Measurements from ENCODE around the gene SSTR3.
A peak's percentile ranks its signal among the peaks of the same experiment; 100 is the strongest.
"Not testable (repeated sequence)": the region's sequence is repeated elsewhere in the genome, so short reads cannot be mapped to it uniquely, and the experiment has no call there.

The SSTR3 gene

DNA sequence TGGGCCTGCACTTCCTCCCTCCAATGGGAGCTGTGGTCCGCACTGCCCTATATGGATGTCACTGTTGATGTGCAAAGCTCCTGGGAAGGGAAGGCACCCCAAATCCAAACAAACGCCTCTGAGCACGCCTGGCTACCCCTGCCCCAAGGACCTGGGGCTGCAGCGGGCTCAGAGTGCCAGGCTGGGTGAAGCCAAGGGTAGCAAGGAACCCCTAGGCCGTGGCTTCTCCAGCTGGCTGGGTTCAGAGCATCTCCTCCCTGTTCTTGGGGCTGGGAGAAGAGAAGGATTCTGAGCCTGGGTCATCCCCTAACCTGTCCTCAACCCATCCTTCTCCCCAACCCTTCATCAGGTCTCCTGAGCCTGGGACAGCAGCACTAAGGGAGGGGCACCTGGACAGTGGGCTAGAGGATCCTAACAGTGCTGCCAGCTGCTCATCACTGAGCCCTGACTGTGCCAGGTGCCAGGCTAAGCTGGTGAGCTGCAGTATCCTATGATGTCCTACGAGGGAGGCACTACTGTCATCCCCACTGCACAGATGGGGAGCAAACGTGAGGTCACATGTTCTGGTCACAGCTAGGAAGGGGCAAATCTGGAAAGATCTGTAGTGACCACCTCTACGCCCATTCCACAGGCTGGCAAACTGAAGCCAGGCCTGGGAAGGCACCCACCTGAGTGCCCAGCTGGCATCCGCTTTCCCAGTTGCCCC lies 3.0 kb downstream of the SSTR3 start:
- no peak for DNase-seq

DNA sequence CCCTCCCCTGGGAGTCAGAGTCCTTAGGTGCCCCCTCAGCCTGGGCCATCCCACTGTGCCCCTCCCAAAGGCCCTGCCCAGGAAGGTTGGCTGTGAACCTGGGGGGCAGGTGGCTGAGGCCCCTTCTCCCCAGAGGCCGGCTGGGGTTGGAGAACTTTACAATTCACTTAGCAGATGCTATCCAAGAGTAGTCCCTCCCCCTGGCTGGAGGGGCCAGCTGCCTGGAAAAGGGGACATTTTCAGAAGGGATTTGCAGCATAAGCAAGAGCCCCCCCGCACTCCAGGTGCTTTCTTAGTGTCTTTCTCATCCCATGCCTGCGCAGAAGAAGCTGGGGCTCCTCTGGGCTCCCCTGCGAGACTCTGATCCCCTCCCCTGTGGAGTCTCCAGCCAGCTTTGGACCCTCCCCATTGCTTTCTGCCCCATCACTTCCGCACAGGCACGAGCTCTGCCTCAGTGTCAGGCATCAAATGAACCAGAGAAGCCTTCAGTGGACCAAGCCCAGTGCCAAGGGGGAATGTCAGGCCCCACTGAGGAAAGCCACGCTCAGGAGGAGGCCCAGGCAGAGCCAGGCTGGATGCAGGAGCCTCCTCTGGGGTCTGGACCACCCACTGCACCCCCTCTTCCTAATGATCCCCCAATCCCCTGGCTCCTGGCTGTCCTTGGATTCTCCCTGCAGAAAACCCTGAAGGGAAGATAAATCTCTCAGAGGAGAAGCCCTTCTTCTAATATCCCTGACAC lies 3.7 kb downstream of the SSTR3 start:
- no peak for DNase-seq

DNA sequence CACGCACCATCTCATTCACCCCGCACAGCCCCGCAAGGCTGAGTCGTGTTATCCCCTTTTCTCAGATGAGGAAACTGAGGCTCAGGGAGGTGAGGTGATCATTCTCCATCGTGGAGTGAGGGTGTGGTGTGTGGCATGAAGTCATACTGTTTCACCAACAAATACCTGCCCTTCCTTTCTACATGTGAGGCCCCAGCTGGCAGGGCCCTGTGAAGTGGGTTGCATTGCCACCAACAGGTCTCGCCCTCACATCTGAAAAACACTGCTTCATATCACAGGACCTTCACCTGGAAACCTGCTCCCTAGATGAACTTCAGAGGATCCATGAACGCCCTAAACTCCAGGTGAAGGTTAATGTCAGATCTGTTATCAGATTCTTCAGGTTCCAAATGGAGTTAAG lies 4.3 kb downstream of the SSTR3 start:
- no peak for DNase-seq

GRCh38 chr22:37206841-37207821 lies 5.1 kb downstream of the SSTR3 start:
- DNase-seq = no peak

- DNase-seq = no peak
These were observed 6.0 kb downstream of the SSTR3 start for GRCh38 chr22:37206118-37206840.

- no peak for DNase-seq
These were observed 7.2 kb downstream of the SSTR3 start for GRCh38 chr22:37205046-37205445.

GRCh38 chr22:37204045-37204655 lies 8.1 kb downstream of the SSTR3 start:
- DNase-seq = no peak

DNA sequence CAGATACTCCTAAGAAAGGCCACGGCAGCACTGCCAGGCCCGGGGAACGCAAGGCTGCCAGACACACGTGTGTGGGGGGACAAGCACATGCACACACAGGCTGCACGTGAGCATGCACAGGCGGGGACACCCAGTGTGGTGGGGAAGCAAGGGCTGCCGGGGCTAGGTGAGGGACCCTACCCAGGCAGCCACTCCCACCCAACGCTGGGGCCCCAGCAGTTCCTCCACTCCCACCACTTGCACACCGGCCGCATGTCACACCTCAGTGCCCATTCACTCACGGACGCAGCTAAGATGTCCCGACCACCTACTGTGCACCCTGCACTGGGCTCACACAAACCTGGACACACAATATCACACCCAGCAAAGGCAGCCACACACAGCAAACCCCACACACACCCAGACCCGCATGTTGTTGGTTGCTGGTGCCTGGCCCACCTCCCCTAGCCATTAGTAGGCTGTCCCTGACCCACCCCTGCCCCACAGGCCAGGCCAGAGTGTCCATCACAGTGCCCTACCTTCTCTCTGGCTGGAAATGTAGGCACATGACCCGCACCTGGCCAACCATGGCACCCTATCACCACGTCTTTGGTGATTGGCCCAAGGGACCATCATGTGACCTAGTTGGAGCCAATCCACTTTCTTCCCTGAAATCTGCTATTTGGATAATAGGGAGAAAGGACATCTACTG lies 8.8 kb downstream of the SSTR3 start:
- DNase-seq = no peak

GRCh38 chr22:37202716-37203115 lies 9.6 kb downstream of the SSTR3 start:
- no peak for DNase-seq

DNA sequence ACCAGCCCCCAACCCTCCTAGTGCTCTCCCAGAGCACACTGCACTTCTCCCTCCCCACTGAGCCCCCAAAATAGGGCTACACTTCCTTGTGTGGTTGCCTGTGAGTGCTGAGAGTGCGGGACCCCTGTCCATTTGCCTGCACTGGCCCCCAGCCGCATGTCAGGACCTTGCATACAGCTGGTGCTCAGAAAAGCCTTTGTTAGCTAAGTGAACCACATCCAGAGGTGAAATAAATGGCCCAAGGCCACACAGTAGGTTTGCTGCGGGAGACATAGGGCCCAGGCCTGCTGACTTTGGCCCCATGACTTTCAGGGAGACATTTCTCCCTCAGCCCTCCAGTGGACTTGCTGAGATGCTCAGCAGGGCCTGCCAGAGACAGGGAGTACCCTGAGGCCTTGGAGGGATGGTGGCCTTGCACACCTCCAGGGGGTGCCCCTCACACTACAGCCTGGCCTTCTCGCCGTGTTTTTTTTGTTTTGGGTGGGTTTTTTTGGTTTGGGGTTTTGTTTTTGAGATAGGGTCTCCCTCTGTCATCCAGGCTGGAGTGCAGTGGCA lies 10.2 kb downstream of the SSTR3 start:
- no peak for DNase-seq

GRCh38 chr22:37201443-37201820 lies 10.8 kb downstream of the SSTR3 start:
- DNase-seq = not testable (repeated sequence)

GRCh38 chr22:37199760-37200108 lies 12.5 kb downstream of the SSTR3 start:
- DNase-seq = peak; percentile 39

DNA sequence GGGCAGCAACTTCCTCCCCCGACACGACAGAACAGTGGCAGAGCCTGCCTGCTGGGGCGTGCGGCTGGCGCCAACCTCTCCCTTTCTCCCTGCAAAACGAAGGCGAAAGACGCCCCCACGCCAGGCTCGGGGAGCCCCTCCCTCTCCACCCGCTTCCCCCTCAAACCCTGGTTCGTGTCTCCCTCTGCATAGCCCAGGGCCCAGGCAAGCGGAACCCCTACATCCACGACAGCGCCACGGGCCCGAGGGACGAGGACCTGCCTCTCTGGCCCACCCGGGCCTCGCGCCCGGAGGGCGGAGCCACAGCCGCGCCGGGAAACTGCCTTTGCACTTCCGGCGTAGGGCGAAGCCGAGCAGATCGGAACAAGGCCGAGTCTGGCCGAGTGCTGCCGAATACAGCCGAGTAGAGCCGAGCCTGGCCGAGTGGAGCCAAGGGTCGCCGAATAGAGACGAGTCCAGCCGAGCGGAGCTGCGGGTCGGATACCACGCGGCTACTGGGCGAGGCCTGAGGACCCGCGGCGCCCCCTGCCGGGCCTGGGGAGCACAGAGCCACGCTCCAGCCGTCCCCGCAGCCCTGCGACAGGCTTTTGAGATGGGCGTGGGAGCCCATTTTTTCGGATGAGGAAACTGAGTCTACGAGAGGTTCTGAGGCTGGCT lies 13.0 kb downstream of the SSTR3 start:
- peak; percentile 98 for DNase-seq

DNA sequence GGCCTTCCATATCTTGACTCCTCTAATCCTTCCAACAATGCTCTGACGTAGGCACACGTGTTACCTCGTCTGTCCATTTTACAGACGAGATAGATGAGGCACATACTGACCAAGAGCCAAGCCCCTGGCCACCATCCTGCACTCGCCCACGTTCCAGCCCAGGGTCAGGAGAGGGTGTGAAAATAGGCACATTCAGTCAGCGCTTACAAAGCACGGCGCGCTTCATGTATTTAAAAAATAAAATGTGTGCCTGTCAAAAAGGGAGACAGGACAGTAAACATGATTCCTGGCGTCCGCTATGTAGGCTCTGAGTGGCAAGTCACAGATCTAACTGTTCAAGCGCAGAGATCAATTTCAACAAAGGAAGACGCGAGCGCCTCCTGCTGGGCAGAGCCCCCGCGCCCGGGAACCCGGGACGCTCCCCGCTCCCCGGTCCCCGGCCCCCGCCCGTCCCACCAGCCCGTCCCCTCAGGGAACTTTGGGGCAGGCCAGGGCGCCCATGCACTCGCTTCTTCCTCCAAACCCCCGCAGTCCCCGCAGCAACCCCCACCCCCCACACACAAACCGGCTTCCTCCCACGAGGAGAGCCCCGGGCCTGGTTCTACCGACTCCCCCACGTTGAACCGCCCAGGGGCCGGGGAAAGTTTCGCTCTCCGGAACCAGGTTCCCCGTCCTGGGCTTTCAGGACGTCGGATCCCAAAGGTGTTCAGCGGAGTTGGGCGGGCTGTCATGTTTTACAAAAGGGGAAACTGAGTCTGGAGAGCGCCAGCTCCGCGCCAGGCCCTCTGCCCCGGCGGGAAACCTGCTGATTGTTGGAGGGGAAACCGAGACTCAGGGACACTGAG lies 13.8 kb downstream of the SSTR3 start:
- peak; percentile 52 for DNase-seq

DNA sequence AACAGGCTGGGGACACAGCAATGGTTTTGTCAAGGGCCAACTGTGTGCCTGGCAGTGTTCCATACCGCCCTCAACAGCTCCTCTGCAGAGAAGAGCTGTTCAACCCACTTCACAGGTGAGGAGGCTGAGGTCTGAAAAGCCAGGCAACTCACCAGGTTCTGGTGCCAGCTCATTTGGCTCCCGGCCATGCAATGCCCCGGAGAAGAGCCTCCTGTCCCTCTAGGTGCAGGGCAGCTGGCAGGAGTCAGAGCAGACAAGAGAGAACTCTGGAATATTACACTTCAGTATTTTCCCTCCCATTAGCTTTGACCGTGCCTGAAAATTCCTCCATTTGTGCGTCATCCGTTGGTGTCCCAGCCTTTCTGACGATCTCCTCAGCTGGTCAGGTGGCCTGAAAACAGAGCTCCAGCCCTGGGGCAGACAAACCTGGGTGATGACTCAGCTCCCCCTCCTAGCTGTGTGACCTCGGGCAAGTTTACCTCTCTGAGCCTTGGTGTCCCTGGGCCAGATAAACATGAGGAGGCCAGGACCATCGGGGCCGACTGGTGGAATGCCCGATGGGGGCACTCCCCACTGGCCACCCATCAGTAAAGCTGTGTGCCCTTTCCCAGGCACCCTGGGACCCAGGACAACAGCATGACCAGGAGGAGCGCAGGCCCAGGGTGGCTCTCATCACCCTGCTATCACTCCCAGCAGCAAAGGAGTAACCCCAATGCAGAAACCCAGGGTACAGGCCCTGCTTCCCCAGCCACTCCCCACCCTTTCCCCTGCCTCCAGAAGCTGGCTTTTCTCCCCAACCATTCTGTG lies 14.6 kb downstream of the SSTR3 start:
- no peak for DNase-seq

GRCh38 chr22:37196539-37197450 lies 15.5 kb downstream of the SSTR3 start:
- no peak for DNase-seq

- no peak for DNase-seq
These were observed 16.4 kb downstream of the SSTR3 start for GRCh38 chr22:37195921-37196320.

- DNase-seq = no peak
These were observed 17.5 kb downstream of the SSTR3 start for GRCh38 chr22:37194750-37195149.
